ENCODE data around the gene TRAF2.

Gene TRAF2

GRCh38 chr9:136951541-136952320 is 65.4 kb downstream of the TRAF2 start, which contains the start of gene LCN12:
Gene LCN12 (plus strand): TSS chr9:136952273. CDS start chr9:136952328, 55 bp downstream.
- no peak for TF ChIP-seq CTCF (IDR thresholded peaks at IDR 0.05)
- Mint-ChIP-seq H3K27ac (no peak within 1 kb of the TSS), H3K4me1 (no peaks in the 10 kb centered on the region), H3K27me3 (ENCODE audit: low read depth, poor library complexity) (peaks cover 30% of the 10 kb centered on the region), H3K36me3 (ENCODE audit: low read depth) (no peaks in the 10 kb centered on the region), H3K4me3 (no peak within 1 kb of the TSS), H3K9me3 (peaks cover 7% of the 10 kb centered on the region)
- DNase-seq = peak; percentile 2

- H3K9me3 Mint-ChIP-seq = peaks cover 9% of the 10 kb centered on the region
- DNase-seq = peak; percentile 3
- H3K4me1 Mint-ChIP-seq = no peaks in the 10 kb centered on the region
- no peak for TF ChIP-seq CTCF (IDR thresholded peaks at IDR 0.05)
- H3K27ac Mint-ChIP-seq = no peak overlapping the region
- H3K27me3 Mint-ChIP-seq (ENCODE audit: low read depth, poor library complexity) = peaks cover 30% of the 10 kb centered on the region
- H3K4me3 Mint-ChIP-seq = no peak overlapping the region
- H3K36me3 Mint-ChIP-seq (ENCODE audit: low read depth) = no peaks in the 10 kb centered on the region
Observed at GRCh38 chr9:136952321-136952850, 66.1 kb downstream of the TRAF2 start.

GRCh38 chr9:136952876-136953770 is 66.8 kb downstream of the TRAF2 start:
- DNase-seq = peak; percentile 8
- Mint-ChIP-seq H3K27me3 (ENCODE audit: low read depth, poor library complexity) (peaks cover 32% of the 10 kb centered on the region), H3K4me1 (no peaks in the 10 kb centered on the region), H3K4me3 (no peak overlapping the region), H3K27ac (no peak overlapping the region), H3K9me3 (peaks cover 9% of the 10 kb centered on the region), H3K36me3 (ENCODE audit: low read depth) (no peaks in the 10 kb centered on the region)
- no peak for TF ChIP-seq CTCF (IDR thresholded peaks at IDR 0.05)

- H3K27ac Mint-ChIP-seq = no peak overlapping the region
- DNase-seq = peak; percentile 11
Observed at GRCh38 chr9:136953771-136954269, 67.5 kb downstream of the TRAF2 start.

More at GRCh38 chr9:136953771-136954269, 67.5 kb downstream of the TRAF2 start:
- Mint-ChIP-seq H3K4me1 (no peaks in the 10 kb centered on the region), H3K27me3 (ENCODE audit: low read depth, poor library complexity) (peaks cover 26% of the 10 kb centered on the region), H3K36me3 (ENCODE audit: low read depth) (no peaks in the 10 kb centered on the region), H3K9me3 (peaks cover 9% of the 10 kb centered on the region), H3K4me3 (no peak overlapping the region)
- no peak for TF ChIP-seq CTCF (IDR thresholded peaks at IDR 0.05)

All from nephron progenitor cell (in vitro differentiated cells).